GM12878 (cell line): ENCODE measurements around the gene ZNF668. TPM values are rescaled to one million over a fixed set of nuclear protein-coding genes. Genes with fewer than 3 reads are reported as not detected.

Source experiments
- ATAC-seq: fragments of 200-7000 bp; cut with Tn5 transposase; 3 replicates; pipeline ENCODE4 v1.9.1; 2020; ENCODE audit warnings: mild to moderate bottlenecking, moderate library complexity
- BruUV-seq: library from RNA; stranded (reverse); fragments of 400-500 nt; replicated peaks from 2 replicates; lab custom pipeline; 2021; lab: Mats Ljungman, UMichigan
- CTCF ChIA-PET: fragments of 300-600 bp; sonication (Branson Sonifier 250); formaldehyde crosslinking; extraction: SDS; loops from one replicate; lab custom pipeline; 2021; ENCODE audit warnings: inconsistent platforms; lab: Yijun Ruan, JAX
- POLR2A ChIA-PET: fragments of 350-600 bp; formaldehyde crosslinking; extraction: SDS; loops from one replicate; lab custom pipeline; 2021; ENCODE audit warnings: inconsistent platforms; lab: Charles Lee
- RAD21 ChIA-PET: fragments of 300-600 bp; sonication (Branson Sonifier 250); formaldehyde crosslinking; loops from one replicate; lab custom pipeline; 2023; ENCODE audit warnings: antibody characterized with exemption; ENCODE audit not compliant: unreplicated experiment; lab: Charles Lee
- SMC1A ChIA-PET: fragments of 300-600 bp; sonication (Branson Sonifier 250); formaldehyde crosslinking; loops from one replicate; lab custom pipeline; 2023; ENCODE audit not compliant: unreplicated experiment, uncharacterized antibody; lab: Charles Lee
- DNase-seq: peaks from one replicate; pipeline ENCODE4 v3.0.0-alpha.2; 2011; ENCODE audit warnings: low read depth, low spot score
- FAIRE-seq: peaks from 3 replicates; lab custom pipeline; 2011; peaks lifted over from hg19 to GRCh38; lab: Jason Lieb, UNC
- H2AFZ ChIP-seq: 2 replicates; pipeline ENCODE4 v1.6.0; 2011; ENCODE audit warnings: low read depth, low read length, control low read depth; ENCODE audit not compliant: control insufficient read depth
- H3K27ac ChIP-seq: 2 replicates; pipeline ENCODE4 v1.5.1; 2011; ENCODE audit warnings: control low read depth; ENCODE audit not compliant: control insufficient read depth, insufficient read depth
- H3K27me3 ChIP-seq, 2 experiments: replicated peaks in 1 of 2; 2 replicates each; pipeline versions ENCODE4 v1.6.0 to v1.6.1; 2011; ENCODE audit warnings: low read length in 1 of 2; ENCODE audit not compliant: control insufficient read depth in 2 of 2, insufficient read depth in 2 of 2
- H3K36me3 ChIP-seq, 2 experiments: 2 replicates each; pipeline ENCODE4 v1.5.1; 2011; ENCODE audit warnings: low read length in 1 of 2; ENCODE audit not compliant: control insufficient read depth in 2 of 2, insufficient read depth in 2 of 2
- H3K4me1 ChIP-seq: 2 replicates; pipeline ENCODE4 v1.6.1; 2011; ENCODE audit warnings: mild to moderate bottlenecking, low read length, moderate library complexity, mixed read lengths; ENCODE audit not compliant: control insufficient read depth, insufficient read depth
- H3K4me2 ChIP-seq: 2 replicates; pipeline ENCODE4 v1.6.0; 2011; ENCODE audit warnings: control low read depth; ENCODE audit not compliant: control insufficient read depth, insufficient read depth
- H3K4me3 ChIP-seq: fragments of 200-600 bp; sonication (generic); 2 replicates; pipeline ENCODE4 v1.5.1; 2016
- H3K79me2 ChIP-seq: 2 replicates; pipeline ENCODE4 v1.6.0; 2011; ENCODE audit warnings: low read length; ENCODE audit not compliant: control insufficient read depth, insufficient read depth
- H3K9ac ChIP-seq: 2 replicates; pipeline ENCODE4 v1.8.0; 2011; ENCODE audit warnings: low read length, control low read depth, mixed read lengths; ENCODE audit not compliant: control insufficient read depth, insufficient read depth
- H3K9me3 ChIP-seq: replicated peaks from 3 replicates; pipeline ENCODE4 v1.5.1; 2011; ENCODE audit warnings: mild to moderate bottlenecking, low read length; ENCODE audit not compliant: control insufficient read depth, insufficient read depth
- H4K20me1 ChIP-seq: 2 replicates; pipeline ENCODE4 v1.6.0; 2011; ENCODE audit not compliant: control insufficient read depth, insufficient read depth
- BCLAF1 ChIP-seq: fragments of 450-650 bp; IDR thresholded peaks from 2 replicates; pipeline ENCODE4 v1.6.1; 2017; ENCODE audit warnings: antibody characterized with exemption, mild to moderate bottlenecking, moderate library complexity
- CBFB ChIP-seq: IDR thresholded peaks from 2 replicates; pipeline ENCODE4 v1.6.1; 2016; ENCODE audit warnings: antibody characterized with exemption, low read depth
- IKZF2 ChIP-seq, 2 experiments: fragments of 450-650 bp; IDR thresholded peaks; 2 replicates each; pipeline ENCODE4 v1.6.1; 2017; ENCODE audit warnings: mild to moderate bottlenecking in 2 of 2, moderate library complexity in 2 of 2
- PAX5 ChIP-seq: IDR thresholded peaks from 2 replicates; pipeline ENCODE4 v1.6.1; 2011; ENCODE audit warnings: low read depth, low read length, borderline replicate concordance
- PML ChIP-seq: IDR thresholded peaks from 2 replicates; pipeline ENCODE4 v1.6.1; 2012; ENCODE audit warnings: low read length, inconsistent platforms
- POLR2A ChIP-seq: IDR thresholded peaks from 2 replicates; pipeline ENCODE4 v1.6.1; 2011; ENCODE audit warnings: low read depth, mild to moderate bottlenecking, low read length
- SIN3A ChIP-seq: IDR thresholded peaks from 2 replicates; pipeline ENCODE4 v1.6.1; 2012; ENCODE audit warnings: low read depth, low read length, improper control_type of control experiment
- SIX5 ChIP-seq: IDR thresholded peaks from 2 replicates; pipeline ENCODE4 v1.6.1; 2011; ENCODE audit warnings: mild to moderate bottlenecking, low read depth, low read length, moderate library complexity; ENCODE audit not compliant: severe bottlenecking
- SMARCA5 ChIP-seq: fragments of 450-650 bp; IDR thresholded peaks from 2 replicates; pipeline ENCODE4 v1.6.1; 2017; ENCODE audit warnings: mild to moderate bottlenecking
- SMC3 ChIP-seq: IDR thresholded peaks from 2 replicates; pipeline ENCODE4 v1.6.1; 2011; ENCODE audit warnings: low read length, improper control_type of control experiment, borderline replicate concordance
- TCF12 ChIP-seq: IDR thresholded peaks from 2 replicates; pipeline ENCODE4 v1.6.1; 2011; ENCODE audit warnings: low read depth, mild to moderate bottlenecking, low read length
- ZBTB33 ChIP-seq: fragments of 450-650 bp; IDR thresholded peaks from 2 replicates; pipeline ENCODE4 v1.6.1; 2017; ENCODE audit warnings: mild to moderate bottlenecking
- ZNF384 ChIP-seq: IDR thresholded peaks from 2 replicates; pipeline ENCODE4 v1.6.1; 2012; ENCODE audit warnings: low read depth, mild to moderate bottlenecking, low read length, improper control_type of control experiment, borderline replicate concordance
- WGBS: methylation state at CpG from one replicate; pipeline ENCODE4 v1.1.6; 2016; ENCODE audit warnings: low lambda C conversion rate; ENCODE audit not compliant: insufficient replicate concordance, insufficient coverage; ENCODE audit errors: missing lambda C conversion rate; 5-methylcytosine and 5-hydroxymethylcytosine counted together
- in situ Hi-C: fragments of 300-500 bp; cut with MboI; formaldehyde crosslinking; loops from 9 replicates; pipeline ENCODE4 v1.14.3; 2018; ENCODE audit warnings: mixed read lengths
- intact Hi-C: fragments of 100-400 bp; cut with micrococcal nuclease; formaldehyde crosslinking; loops from one replicate; pipeline ENCODE4 v1.14.2; 2022; ENCODE audit not compliant: unreplicated experiment
- polyA plus RNA-seq, 11 experiments: library from polyadenylated mRNA; depleted of rRNA in 4 of 11; unstranded in 6 of 11; stranded (reverse) in 5 of 11; fragments of >200 nt; fragmentation: Nextera tagmentation in 4 of 11; fragmentation: Illumina TruSeq in 1 of 11; extraction: Ambion mirVana in 4 of 11; extraction: Trizol in 1 of 11; gene quantifications; 1 replicate in 1 of 11; 2 replicates in 10 of 11; pipeline versions ENCODE4 v1.2.1 to v1.2.3, GENCODE V29; 2011 to 2016; ENCODE audit warnings: inconsistent platforms in 2 of 11, missing spikeins in 2 of 11, low read depth in 1 of 11
- total RNA-seq, 4 experiments: library from RNA; depleted of rRNA in 3 of 4; stranded (reverse); fragments of >200 nt in 3 of 4; fragmentation: Illumina TruSeq in 1 of 4; extraction: Trizol in 1 of 4; gene quantifications; 2 replicates each; pipeline versions ENCODE4 v1.2.1 to v1.2.3, GENCODE V29; 2013 to 2021

ZNF668 gene
- total and polyA plus RNA-seq, 10 of the 15 experiments (the other 5 are each of a cell fraction or from before 2014, with no cell fraction given), result 0.05 to 20.7 (median 10.0) TPM; not detected in 1

GRCh38 chr16:31084584-31085302, 10.7 kb upstream of the ZNF668 start:
- TF ChIP-seq POLR2A, result peak; percentile 46; the same call in 1 of the 2 replicates
- TF ChIP-seq SIX5, result no peak
- Histone ChIP-seq H2AFZ (no peak overlapping the region), H3K4me3 (no peak overlapping the region), H3K79me2 (no peaks in the 10 kb centered on the region), H3K4me2 (no peak overlapping the region), H3K9ac (no peak overlapping the region), H3K4me1 (no peaks in the 10 kb centered on the region), H3K9me3 (no peaks in the 10 kb centered on the region), H4K20me1 (no peaks in the 10 kb centered on the region; the same call in 1 of the 2 replicates), H3K27ac (no peak overlapping the region), H3K36me3 (peaks cover under 1 to 2% of the 10 kb centered on the region in 2 experiments; a peak in 3 of 4 replicates), H3K27me3 (no peaks in the 10 kb centered on the region)
- intact Hi-C loops (no loop called here), in situ Hi-C loops (no loop called here)
- CTCF ChIA-PET, result interaction anchor here (1.2 kb wide), 1 partner anchor 99 kb away, joined by 3 read pairs; the partner anchor contains the start of gene HSD3B7
- FAIRE-seq (no peak), ATAC-seq (no peak), DNase-seq (no peak)
- WGBS, result 94% methylated on average over 16 of the region's 16 CpGs
- POLR2A ChIA-PET, result interaction anchor here (1.2 kb wide), 1 partner anchor 16 kb away, joined by 3 read pairs; no protein-coding TSS in a partner anchor
- SMC1A ChIA-PET, result interaction anchor here (0.6 kb wide), 1 partner anchor 12 kb away, joined by 3 read pairs; no protein-coding TSS in a partner anchor
- no TSS peak for BruUV-seq
- RAD21 ChIA-PET, result no interaction called here

GRCh38 chr16:31083981-31084380, 9.9 kb upstream of the ZNF668 start:
- Histone ChIP-seq H3K4me1 (no peaks in the 10 kb centered on the region), H3K27me3 (no peaks in the 10 kb centered on the region), H3K9me3 (no peaks in the 10 kb centered on the region), H3K27ac (no peak overlapping the region), H3K4me3 (no peak overlapping the region), H3K9ac (no peak overlapping the region), H3K36me3 (peaks cover 0 to 2% of the 10 kb centered on the region in 2 experiments; a peak in 3 of 4 replicates), H4K20me1 (no peaks in the 10 kb centered on the region; the same call in 1 of the 2 replicates), H3K79me2 (no peaks in the 10 kb centered on the region), H3K4me2 (no peak overlapping the region), H2AFZ (no peak overlapping the region)
- ATAC-seq (no peak), FAIRE-seq (no peak), DNase-seq (no peak)
- RAD21 ChIA-PET, result no interaction called here
- intact Hi-C loops (no loop called here), in situ Hi-C loops (no loop called here)
- no TSS peak for BruUV-seq
- CTCF ChIA-PET, result no interaction called here
- POLR2A ChIA-PET, result interaction anchor here (0.5 to 1.2 kb wide), 2 partner anchors 15 to 288 kb away, joined by 3 read pairs; no protein-coding TSS in a partner anchor
- WGBS, result 89% methylated on average over 13 of the region's 13 CpGs
- SMC1A ChIA-PET, result interaction anchor here (0.6 kb wide), 1 partner anchor 11 kb away, joined by 3 read pairs; no protein-coding TSS in a partner anchor
- no peak for TF ChIP-seq SMARCA5
- no peak for TF ChIP-seq IKZF2 (IDR thresholded peaks at IDR 0.05)
- TF ChIP-seq SIN3A, result no peak
- TF ChIP-seq PAX5, result no peak
- no peak for TF ChIP-seq CBFB
- TF ChIP-seq BCLAF1, result no peak
- TF ChIP-seq ZBTB33, result no peak
- TF ChIP-seq PML, result no peak
- TF ChIP-seq TCF12, result no peak
- TF ChIP-seq ZNF384, result no peak
- no peak for TF ChIP-seq SMC3
